IPS-20b (cell line): ENCODE results near the gene MCF2.

Experiments used
- H3K27ac ChIP-seq: one replicate; pipeline ENCODE4 v1.5.1; 2013; ENCODE audit warnings: low read length
- H3K27me3 ChIP-seq: 2 replicates; pipeline ENCODE4 v1.6.1; 2013; ENCODE audit warnings: mild to moderate bottlenecking, low read length, inconsistent platforms; ENCODE audit not compliant: insufficient read depth
- H3K36me3 ChIP-seq: 2 replicates; pipeline ENCODE4 v1.6.1; 2013; ENCODE audit warnings: low read depth, mild to moderate bottlenecking, inconsistent platforms, low read length, moderate library complexity; ENCODE audit not compliant: insufficient read depth
- H3K4me1 ChIP-seq: 2 replicates; pipeline ENCODE4 v1.6.1; 2013; ENCODE audit warnings: mild to moderate bottlenecking, control low read depth, inconsistent platforms, low read length, moderate library complexity; ENCODE audit not compliant: insufficient read depth
- H3K4me3 ChIP-seq: 2 replicates; pipeline ENCODE4 v1.5.1; 2013; ENCODE audit warnings: mild to moderate bottlenecking, low read length, inconsistent platforms
- H3K9ac ChIP-seq: 2 replicates; pipeline ENCODE4 v1.6.1; 2013; ENCODE audit warnings: low read depth, mild to moderate bottlenecking, inconsistent platforms, low read length, moderate library complexity
- H3K9me3 ChIP-seq: 2 replicates; pipeline ENCODE4 v1.6.1; 2013; ENCODE audit warnings: mild to moderate bottlenecking, low read depth, low read length, inconsistent platforms; ENCODE audit not compliant: insufficient read depth

MCF2 gene

DNA sequence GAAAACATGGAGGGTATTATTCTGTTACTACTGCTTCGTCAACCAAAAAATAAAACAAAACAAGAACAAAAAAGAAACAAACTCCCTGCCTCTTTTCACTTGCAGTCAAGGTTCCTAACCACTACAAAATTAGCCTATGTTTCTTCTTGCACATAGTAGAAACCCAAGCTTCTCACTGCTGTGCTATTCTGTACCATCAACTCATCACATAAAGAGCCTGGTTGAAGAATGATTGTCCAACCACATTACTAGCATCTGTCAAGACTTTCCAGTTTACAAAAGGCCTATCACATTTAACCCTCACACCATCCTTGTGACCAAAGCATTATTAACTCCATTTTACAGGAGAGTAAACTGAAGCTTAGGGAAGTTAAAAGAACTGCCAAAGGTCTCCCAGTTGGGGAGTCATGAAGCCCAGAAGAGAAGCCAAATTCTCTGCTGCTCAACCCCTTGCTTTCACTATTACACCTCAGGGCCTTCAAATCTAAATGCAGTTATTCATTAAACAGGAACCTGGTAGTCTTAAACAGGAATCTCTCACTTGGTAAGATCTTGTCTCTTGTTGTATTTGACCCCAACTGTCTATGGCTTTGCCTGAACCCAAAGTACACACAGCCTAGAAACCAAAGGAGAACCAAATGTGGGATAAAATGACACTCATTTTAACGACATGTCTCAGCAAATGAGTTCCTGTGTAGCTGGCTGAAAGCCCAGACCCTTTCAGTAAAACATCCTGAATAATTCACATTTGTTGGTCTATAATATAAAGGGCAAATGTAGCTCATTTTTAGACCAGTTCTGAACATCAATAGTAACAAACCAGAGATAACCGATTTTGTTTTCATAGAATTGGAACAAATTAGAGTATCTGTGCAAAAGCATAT is 168.8 kb downstream of the MCF2 start:
- no peaks in the 10 kb centered on the region for H3K9me3 ChIP-seq
- no peak overlapping the region for H3K9ac ChIP-seq
- H3K4me3 ChIP-seq, result no peak overlapping the region
- H3K27me3 ChIP-seq, result no peaks in the 10 kb centered on the region
- no peaks in the 10 kb centered on the region for H3K4me1 ChIP-seq
- H3K27ac ChIP-seq, result no peak overlapping the region
- H3K36me3 ChIP-seq, result no peaks in the 10 kb centered on the region

DNA sequence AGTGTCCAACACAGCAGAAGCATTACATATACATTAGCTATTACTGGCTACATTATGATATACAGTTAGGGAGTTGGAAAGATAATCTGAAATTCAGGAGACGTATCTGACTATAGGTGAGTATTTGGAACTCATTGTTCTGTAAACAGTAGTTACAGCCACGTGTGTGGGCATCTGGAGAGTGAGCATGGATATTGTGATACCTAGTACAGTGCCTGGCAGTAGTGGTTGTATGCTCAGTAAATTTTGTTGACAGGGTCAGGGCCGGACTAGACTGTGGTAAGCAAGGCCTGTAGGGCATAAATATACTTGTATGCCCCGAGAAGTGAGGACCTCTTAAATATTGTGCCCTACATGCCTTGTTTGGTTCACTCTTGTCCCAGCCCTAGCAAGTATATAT is 174.5 kb downstream of the MCF2 start:
- no peaks in the 10 kb centered on the region for H3K27me3 ChIP-seq
- no peaks in the 10 kb centered on the region for H3K36me3 ChIP-seq
- H3K4me1 ChIP-seq, result no peaks in the 10 kb centered on the region
- no peak overlapping the region for H3K9ac ChIP-seq
- no peak overlapping the region for H3K27ac ChIP-seq
- H3K9me3 ChIP-seq, result no peaks in the 10 kb centered on the region
- no peak overlapping the region for H3K4me3 ChIP-seq

DNA sequence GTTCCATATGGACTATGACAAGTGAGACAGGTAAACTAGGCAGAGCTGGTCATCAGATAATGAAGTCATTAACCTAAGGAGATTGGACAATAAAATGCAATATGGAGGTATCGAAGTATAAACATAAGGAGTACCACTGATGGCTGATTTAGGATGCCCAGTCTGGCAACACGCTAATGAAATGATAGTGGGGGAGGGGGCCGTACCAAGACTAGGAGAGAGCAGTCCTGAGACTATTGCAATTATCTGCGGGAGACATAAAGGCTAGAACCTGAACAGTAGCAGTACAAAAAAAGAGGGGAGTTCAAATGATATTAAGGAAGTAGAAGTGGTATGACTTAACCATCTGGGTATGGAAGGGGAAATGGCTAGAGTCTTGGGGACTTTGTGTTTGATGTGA is 175.1 kb downstream of the MCF2 start:
- H3K9ac ChIP-seq, result no peak overlapping the region
- H3K9me3 ChIP-seq, result no peaks in the 10 kb centered on the region
- H3K4me3 ChIP-seq, result no peak overlapping the region
- H3K4me1 ChIP-seq, result no peaks in the 10 kb centered on the region
- no peaks in the 10 kb centered on the region for H3K36me3 ChIP-seq
- H3K27ac ChIP-seq, result no peak overlapping the region
- no peaks in the 10 kb centered on the region for H3K27me3 ChIP-seq
